ENCODE data around the gene COPG1. TPM values are rescaled to one million over a fixed set of nuclear protein-coding genes. Genes with fewer than 3 reads are reported as not detected.

Gene COPG1
- total RNA-seq, 1 experiment from 2014 or later, result 124 TPM

DNA sequence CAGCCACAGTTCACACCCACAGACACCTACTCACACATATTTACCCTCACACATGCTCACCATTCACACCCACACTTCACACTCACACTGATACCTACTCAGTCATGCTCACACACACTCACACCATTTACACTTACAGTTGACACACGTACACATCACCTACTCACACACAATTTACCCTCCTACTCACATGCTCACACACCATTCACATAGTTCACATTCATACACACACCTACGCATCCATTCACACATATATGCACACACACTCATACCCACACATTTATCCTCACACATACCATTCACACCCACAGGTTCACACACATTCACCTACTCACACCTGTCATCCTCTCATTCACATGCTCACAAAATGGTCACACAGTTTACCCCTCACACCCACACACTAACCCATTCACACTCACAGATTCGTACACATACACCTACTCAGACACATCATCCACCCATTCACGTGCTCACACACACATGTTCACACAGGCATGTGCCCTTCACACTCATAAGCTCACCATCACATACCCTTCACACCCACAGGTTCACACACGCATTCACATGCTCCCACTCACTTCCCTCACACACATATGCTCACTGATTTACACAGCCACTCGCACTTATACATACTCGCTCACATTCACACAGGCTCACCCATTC lies 71.5 kb downstream of the COPG1 start:
- no TSS peak for BruUV-seq (replicated peaks)
- no peaks in the 10 kb centered on the region for H3K9me2 ChIP-seq (replicated peaks; ENCODE audit: low read length)
- H4K20me1 ChIP-seq (ENCODE audit: low read length), result no peaks in the 10 kb centered on the region
- ATAC-seq, result no peak
- H3K9me3 ChIP-seq (ENCODE audit: low read length), result no peaks in the 10 kb centered on the region
- no peaks in the 10 kb centered on the region for H3F3A ChIP-seq (ENCODE audit: low read length, unreplicated experiment)
- H3K27me3 ChIP-seq (ENCODE audit: low read length), result no peaks in the 10 kb centered on the region
- DNase-seq, result no peak
- H3K4me3 ChIP-seq (ENCODE audit: low read length), result no peak overlapping the region
- ChIA-PET CTCF (no interaction called here), POLR2A (ENCODE audit: unreplicated experiment) (no interaction called here)
- TF ChIP-seq EZH2phosphoT487 (IDR thresholded peaks at IDR 0.05; ENCODE audit: borderline replicate concordance, low read length) (no peak), EZH2 (IDR thresholded peaks at IDR 0.05; ENCODE audit: low read length, unreplicated experiment) (no peak)
- TF ChIP-seq, protein P1, sequence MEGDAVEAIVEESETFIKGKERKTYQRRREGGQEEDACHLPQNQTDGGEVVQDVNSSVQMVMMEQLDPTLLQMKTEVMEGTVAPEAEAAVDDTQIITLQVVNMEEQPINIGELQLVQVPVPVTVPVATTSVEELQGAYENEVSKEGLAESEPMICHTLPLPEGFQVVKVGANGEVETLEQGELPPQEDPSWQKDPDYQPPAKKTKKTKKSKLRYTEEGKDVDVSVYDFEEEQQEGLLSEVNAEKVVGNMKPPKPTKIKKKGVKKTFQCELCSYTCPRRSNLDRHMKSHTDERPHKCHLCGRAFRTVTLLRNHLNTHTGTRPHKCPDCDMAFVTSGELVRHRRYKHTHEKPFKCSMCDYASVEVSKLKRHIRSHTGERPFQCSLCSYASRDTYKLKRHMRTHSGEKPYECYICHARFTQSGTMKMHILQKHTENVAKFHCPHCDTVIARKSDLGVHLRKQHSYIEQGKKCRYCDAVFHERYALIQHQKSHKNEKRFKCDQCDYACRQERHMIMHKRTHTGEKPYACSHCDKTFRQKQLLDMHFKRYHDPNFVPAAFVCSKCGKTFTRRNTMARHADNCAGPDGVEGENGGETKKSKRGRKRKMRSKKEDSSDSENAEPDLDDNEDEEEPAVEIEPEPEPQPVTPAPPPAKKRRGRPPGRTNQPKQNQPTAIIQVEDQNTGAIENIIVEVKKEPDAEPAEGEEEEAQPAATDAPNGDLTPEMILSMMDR (conservative IDR thresholded peaks at IDR 0.05; ENCODE audit: low read depth, low read length), result no peak
- no peak overlapping the region for H3K4me2 ChIP-seq (ENCODE audit: low read length)
- no peaks in the 10 kb centered on the region for H3K79me2 ChIP-seq (ENCODE audit: low read length)
- H2AFZ ChIP-seq (ENCODE audit: low read length), result no peak overlapping the region
- no peaks in the 10 kb centered on the region for H3K4me1 ChIP-seq (ENCODE audit: insufficient read depth, low read length)
- no peaks in the 10 kb centered on the region for H3K36me3 ChIP-seq (ENCODE audit: low read depth, low read length)
- intact Hi-C loops (cut with micrococcal nuclease), result no loop called here
- no peak overlapping the region for H3K9ac ChIP-seq (ENCODE audit: low read length)
- no peak overlapping the region for H3K27ac ChIP-seq (ENCODE audit: low read length)

DNA sequence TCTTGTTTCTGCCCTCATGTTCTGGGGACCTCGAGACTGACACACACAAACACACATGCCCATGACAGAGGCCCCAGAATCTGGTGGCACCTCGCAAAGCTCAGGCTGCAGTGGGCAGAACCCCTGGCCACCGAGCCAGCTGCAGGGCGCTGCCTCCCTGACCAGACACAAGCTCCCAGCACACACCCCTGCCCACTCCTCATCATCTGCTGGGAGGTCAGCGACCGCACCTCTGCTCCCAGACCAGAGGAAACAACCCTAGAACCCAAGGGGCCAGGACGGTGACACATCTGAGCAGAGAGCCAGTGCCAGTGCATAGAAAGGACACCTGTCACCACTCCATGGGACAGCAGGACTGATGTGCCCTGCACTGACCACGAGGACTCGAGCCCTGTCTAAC lies 72.5 kb downstream of the COPG1 start:
- TF ChIP-seq EZH2 (IDR thresholded peaks at IDR 0.05; ENCODE audit: low read length, unreplicated experiment) (no peak), EZH2phosphoT487 (IDR thresholded peaks at IDR 0.05; ENCODE audit: borderline replicate concordance, low read length) (no peak)
- TF ChIP-seq, protein P1 (conservative IDR thresholded peaks at IDR 0.05; ENCODE audit: low read depth, low read length), result no peak
- DNase-seq, result no peak
- no peak for ATAC-seq
- no peaks in the 10 kb centered on the region for H4K20me1 ChIP-seq (ENCODE audit: low read length)
- BruUV-seq (replicated peaks), result no TSS peak
- no peak overlapping the region for H3K27ac ChIP-seq (ENCODE audit: low read length)
- ChIA-PET CTCF (no interaction called here), POLR2A (ENCODE audit: unreplicated experiment) (no interaction called here)
- no peak overlapping the region for H3K4me2 ChIP-seq (ENCODE audit: low read length)
- no peaks in the 10 kb centered on the region for H3K4me1 ChIP-seq (ENCODE audit: insufficient read depth, low read length)
- no peak overlapping the region for H3K9ac ChIP-seq (ENCODE audit: low read length)
- no peaks in the 10 kb centered on the region for H3K36me3 ChIP-seq (ENCODE audit: low read depth, low read length)
- no peaks in the 10 kb centered on the region for H3K9me3 ChIP-seq (ENCODE audit: low read length)
- no peaks in the 10 kb centered on the region for H3F3A ChIP-seq (ENCODE audit: low read length, unreplicated experiment)
- H2AFZ ChIP-seq (ENCODE audit: low read length), result no peak overlapping the region
- no peaks in the 10 kb centered on the region for H3K9me2 ChIP-seq (replicated peaks; ENCODE audit: low read length)
- intact Hi-C loops (cut with micrococcal nuclease), result no loop called here
- H3K4me3 ChIP-seq (ENCODE audit: low read length), result no peak overlapping the region
- no peaks in the 10 kb centered on the region for H3K79me2 ChIP-seq (ENCODE audit: low read length)
- no peaks in the 10 kb centered on the region for H3K27me3 ChIP-seq (ENCODE audit: low read length)

DNA sequence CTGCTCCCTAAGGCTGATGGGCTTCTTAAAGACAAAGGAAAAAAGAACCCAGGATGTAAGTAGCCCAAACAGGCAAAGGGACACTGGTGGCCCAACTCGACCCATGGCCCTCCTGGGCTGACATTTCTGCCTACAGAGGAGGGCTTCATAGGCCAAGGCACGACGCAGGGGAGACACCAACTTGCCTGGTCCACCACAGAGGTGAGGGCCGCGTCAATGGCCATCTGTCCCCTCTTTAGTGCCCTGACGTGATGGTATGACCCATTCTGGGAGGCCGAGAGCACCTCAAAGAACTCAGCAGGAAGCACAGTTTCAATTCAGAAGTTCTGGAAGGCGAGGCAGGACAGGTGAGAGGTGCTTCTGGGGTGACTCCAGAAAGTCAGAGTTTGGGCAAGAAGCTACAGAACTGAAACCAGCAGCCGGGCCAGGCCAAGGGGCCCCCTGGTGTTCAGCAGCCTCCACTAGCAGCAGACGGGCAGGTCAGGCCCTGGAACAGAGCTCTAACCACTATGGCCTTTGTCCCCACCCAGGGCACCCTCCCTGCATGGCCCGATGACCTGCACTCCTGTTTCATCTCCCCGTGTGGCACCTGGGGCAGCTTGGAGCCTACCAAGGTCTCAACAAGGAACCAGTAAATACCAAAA lies 74.4 kb downstream of the COPG1 start:
- H3K36me3 ChIP-seq (ENCODE audit: low read depth, low read length), result no peaks in the 10 kb centered on the region
- H3K9me2 ChIP-seq (replicated peaks; ENCODE audit: low read length), result no peaks in the 10 kb centered on the region
- H3K4me3 ChIP-seq (ENCODE audit: low read length), result no peak overlapping the region
- no peaks in the 10 kb centered on the region for H3K79me2 ChIP-seq (ENCODE audit: low read length)
- DNase-seq, result no peak
- no peak for TF ChIP-seq EZH2 (IDR thresholded peaks at IDR 0.05; ENCODE audit: low read length, unreplicated experiment)
- no peak for TF ChIP-seq EZH2phosphoT487 (IDR thresholded peaks at IDR 0.05; ENCODE audit: borderline replicate concordance, low read length)
- TF ChIP-seq, protein P1 (conservative IDR thresholded peaks at IDR 0.05; ENCODE audit: low read depth, low read length), result no peak
- no peaks in the 10 kb centered on the region for H3K4me1 ChIP-seq (ENCODE audit: insufficient read depth, low read length)
- POLR2A ChIA-PET (ENCODE audit: unreplicated experiment), result no interaction called here
- no peak overlapping the region for H2AFZ ChIP-seq (ENCODE audit: low read length)
- BruUV-seq (replicated peaks), result no TSS peak
- H4K20me1 ChIP-seq (ENCODE audit: low read length), result no peaks in the 10 kb centered on the region
- ATAC-seq, result no peak
- CTCF ChIA-PET, result interaction anchor here (0.6 kb wide), 1 partner anchor 12 kb away, joined by 3 read pairs; no protein-coding TSS in a partner anchor
- no peak overlapping the region for H3K4me2 ChIP-seq (ENCODE audit: low read length)
- no peaks in the 10 kb centered on the region for H3K27me3 ChIP-seq (ENCODE audit: low read length)
- no peak overlapping the region for H3K9ac ChIP-seq (ENCODE audit: low read length)
- H3F3A ChIP-seq (ENCODE audit: low read length, unreplicated experiment), result no peaks in the 10 kb centered on the region
- no peak overlapping the region for H3K27ac ChIP-seq (ENCODE audit: low read length)
- intact Hi-C loops (cut with micrococcal nuclease), result no loop called here
- no peaks in the 10 kb centered on the region for H3K9me3 ChIP-seq (ENCODE audit: low read length)
